Measurements from ENCODE around the gene PAFAH2.

GRCh38 chr1:25989440-25990234 is 8.2 kb downstream of the PAFAH2 start:
- TF ChIP-seq CTCF (IDR thresholded peaks at IDR 0.05 in 2 of 3, conservative IDR thresholded peaks at IDR 0.05 in 1 of 3; ENCODE audit: borderline replicate concordance in 1 of 3, insufficient read depth in 1 of 3, low read depth in 2 of 3, low read length in 2 of 3) (no peak), CBX3 (IDR thresholded peaks at IDR 0.05; ENCODE audit: low read depth) (no peak), ATF3 (IDR thresholded peaks at IDR 0.05) (no peak), EZH2 (IDR thresholded peaks at IDR 0.05) (no peak), EZH2phosphoT487 (IDR thresholded peaks at IDR 0.05; ENCODE audit: borderline replicate concordance) (no peak)
